HG03457 (cell line): ENCODE data around the gene SPATA31C1.
"Not testable (repeated sequence)": the region's sequence is repeated elsewhere in the genome, so short reads cannot be mapped to it uniquely, and the experiment has no call there.

Experiments used
- ATAC-seq: cut with Tn5 transposase; IDR thresholded peaks from one replicate; pipeline ENCODE4 v1.9.1; 2021; ENCODE audit warnings: moderate number of reproducible peaks; ENCODE audit not compliant: unreplicated experiment

SPATA31C1 gene

DNA sequence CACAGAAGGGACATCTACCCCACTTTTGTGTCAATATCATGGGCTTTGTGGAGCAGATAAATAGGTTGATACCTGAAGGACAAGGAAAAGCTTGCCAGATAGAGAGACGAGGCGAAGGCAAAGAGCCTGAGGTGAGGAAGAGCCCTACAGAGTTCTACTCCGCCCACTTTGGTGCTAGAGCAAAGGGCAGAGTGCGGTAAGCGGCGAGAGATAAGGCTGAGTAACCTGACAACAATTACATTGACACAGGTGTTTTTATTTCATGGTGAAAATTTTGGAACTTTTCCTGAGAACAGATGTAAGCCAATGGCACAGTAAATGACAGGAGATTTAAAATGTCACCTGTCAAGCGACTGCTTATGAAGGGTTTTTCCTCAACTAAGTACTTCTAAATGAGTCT is 16.7 kb downstream of the SPATA31C1 start:
- not testable (repeated sequence) for ATAC-seq

DNA sequence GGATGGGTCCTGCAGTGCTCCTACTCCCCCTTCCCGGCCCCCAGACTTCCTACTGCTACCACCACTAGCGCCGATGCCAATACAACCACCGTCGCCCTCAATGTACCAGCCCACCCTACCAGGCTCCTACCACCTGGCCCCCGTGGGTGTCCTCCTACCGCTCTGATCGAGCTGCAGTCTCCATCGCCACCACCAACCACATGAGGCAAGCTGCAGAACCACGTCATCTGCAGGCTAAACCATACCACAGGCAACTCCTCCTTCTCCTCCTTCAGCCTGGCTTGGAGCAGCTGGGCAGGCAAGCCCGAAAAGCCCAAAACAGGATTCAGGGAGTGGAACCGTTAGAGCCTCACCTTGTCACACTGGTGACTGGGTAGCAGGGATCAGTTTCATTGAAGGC is 19.6 kb downstream of the SPATA31C1 start:
- ATAC-seq = not testable (repeated sequence)

DNA sequence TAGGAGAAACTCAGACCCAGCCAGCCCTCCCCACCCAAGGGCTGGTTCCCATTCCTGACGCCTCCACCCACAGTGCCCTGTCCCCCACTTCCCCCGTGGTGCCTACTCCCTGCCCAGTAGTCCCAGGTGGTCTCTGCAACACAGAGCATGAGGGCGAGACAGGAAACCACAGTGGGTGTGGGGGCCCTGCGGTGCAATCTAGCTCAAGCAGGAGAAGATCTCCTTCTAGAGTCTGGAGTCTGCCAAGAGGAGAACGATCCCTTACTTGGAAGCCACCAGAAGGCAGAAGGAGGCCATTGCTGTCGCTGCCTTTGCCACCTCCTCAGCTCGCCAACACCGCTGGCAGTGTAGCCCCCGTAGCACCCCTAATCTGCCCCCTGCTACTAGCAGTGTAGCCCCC is 20.2 kb downstream of the SPATA31C1 start:
- not testable (repeated sequence) for ATAC-seq

DNA sequence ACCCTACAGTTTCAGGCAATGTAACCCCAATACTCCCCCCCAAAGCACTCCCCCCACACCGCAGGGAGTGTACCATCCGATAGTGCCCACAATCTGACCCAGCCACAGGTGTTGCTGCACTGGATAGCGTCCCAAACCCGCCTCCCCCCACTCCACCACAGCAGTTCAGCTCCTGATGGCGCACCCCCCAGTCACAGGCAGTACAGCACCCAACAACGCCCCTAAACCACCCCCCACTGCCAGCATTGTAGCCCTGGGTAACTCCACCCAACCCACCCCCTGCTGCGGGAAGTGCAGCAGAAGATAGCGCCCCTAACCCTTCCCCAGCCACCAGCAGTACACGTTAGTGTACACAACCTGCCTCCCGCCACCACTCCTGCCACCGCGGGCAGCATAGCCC is 20.6 kb downstream of the SPATA31C1 start:
- not testable (repeated sequence) for ATAC-seq

DNA sequence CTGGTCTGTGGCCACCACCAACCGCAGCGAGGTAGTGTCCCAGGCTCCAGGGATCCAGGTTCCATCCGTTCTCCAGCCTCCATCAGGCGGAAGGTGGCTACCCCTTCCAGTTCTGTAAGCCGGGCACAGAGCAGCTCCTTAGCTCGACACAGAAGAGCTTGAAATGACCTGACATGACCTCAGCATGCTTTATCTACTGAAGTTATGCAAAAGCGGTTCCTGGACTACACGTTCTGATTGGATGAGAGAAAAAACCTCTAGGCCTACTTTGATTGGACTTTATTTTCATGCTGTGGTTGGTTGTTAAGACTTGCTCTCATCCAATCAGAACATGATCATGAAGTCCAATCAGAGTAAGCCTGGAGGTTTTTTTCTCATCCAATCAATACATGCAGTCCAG is 21.3 kb downstream of the SPATA31C1 start:
- not testable (repeated sequence) for ATAC-seq

DNA sequence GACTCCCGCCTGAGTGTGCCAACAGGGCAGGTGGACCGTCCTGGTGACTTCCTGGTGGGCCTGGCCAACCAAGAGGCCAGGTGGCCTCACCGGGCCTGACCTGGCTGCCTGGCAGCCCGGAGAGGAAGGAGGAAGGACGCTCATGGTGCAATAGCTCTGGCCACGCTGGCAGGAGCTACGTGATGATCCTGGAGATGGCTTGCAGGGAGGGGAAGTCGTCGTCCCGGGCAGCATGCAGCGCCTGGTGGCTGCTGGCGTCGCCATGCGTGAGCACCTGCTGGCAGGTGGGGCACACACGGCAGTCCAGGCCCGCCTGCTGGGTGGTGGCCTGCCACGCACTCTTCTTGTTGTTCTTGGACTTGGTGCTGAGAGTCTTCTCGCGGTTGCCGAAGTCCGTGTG is 26.3 kb downstream of the SPATA31C1 start:
- ATAC-seq = no peak

DNA sequence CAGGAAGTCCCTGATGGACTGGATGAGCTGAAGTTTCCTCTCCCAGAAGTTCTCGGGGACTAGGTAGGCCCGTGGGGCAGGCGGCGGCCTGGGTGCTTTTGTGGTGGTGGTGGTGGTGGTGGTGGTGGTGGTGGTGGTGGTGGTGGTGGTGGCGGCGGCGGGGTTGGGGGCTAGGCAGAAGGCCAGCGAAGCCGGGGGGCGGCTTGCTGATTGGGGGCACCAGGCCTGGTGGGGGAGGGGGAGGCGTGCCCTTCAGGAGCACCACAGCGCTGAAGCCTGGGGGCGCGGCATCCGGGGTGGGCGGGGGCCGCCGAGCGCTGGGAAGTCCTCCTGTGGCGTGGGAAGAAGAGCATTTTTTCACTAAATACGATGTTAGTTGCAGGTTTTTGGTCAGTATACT is 26.9 kb downstream of the SPATA31C1 start:
- no peak for ATAC-seq

DNA sequence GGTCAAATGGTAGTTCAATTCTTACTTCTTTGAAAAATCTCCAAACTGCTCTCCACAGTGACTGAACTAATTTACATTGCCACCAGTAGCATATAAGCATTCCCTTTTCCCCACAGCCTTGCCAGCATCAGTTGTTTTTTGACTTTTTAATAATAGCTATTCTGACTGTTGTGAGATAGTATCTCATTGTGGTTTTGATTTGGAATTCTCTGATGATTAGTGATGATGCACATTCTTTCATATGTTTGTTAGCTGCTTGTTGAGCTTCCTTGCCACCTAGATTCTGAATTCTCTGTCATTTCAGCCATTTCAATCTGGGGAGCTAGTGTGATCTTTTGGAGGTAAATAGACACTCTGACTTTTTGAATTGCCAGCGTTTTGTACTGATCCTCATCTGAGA is 32.5 kb downstream of the SPATA31C1 start:
- no peak for ATAC-seq

DNA sequence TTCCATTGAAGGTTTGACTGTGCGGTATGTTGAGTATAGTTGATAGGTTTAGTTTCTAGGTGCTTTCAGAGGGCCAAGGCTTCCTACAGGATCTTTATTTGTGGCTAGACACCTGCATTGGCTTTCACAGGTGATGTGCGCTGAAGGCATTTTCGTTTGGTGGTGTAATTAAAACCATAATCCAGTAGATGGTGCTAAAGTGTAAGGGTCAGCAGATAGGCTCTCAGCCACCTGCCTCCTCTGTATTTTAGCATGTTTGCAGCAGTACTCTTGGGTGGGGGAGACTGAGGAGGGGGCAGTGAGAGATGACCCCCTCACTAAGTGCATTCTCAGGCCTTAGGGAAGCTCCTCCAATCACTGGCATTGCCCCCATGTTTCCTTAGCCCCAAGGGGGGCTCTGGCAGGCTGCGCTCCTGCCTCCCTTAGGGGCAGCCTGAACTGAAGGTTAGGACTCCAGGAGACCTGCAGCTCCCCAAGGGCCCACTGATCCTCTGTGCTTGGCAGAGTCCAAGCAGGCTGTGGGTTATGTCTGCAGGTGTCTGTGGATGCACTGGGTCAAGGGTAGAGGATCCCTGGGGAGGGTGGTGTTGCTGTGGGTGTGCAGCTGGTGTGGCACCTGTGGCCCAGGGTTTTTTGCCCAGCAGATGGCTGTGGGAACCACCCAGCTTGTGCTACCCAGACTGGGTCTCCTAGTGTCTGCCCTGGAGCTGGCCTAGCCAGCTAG is 33.2 kb downstream of the SPATA31C1 start:
- no peak for ATAC-seq

DNA sequence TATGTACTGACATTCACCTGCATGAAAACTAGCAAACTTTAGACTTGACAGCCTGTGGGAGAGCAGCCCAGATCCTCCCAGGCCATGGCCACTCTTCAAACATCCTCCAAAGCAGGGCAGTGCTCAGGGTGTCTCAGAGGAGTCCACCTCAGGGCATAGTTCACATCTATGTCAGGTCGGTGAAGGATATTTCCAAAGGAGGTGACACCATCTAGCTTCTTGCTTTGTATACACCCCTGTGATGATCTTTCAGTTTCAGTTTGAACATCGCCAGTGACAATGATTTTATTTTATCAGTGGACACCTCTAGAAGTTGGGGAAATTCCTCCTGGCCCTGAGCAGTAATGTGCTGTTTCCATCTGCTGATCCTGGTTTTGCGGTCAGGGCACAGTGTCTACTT is 36.5 kb downstream of the SPATA31C1 start:
- ATAC-seq = no peak

DNA sequence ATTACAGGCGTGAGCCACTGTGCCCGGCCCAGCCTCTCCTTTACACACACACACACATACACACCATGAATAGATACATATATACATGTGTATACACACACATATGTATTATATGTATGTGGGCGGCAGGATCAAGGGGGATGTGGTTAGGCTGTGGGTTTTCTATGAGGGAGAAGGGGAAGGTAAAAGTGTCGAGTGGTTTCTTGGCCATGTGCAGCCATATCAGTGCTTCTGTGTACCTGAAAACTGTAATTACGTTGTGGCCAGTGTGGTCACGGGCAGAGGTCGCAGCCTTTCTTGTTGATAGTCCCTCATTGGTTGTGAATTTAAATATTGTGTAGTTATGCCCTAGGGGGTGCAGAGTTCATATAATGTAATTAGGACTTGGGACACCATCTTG is 40.1 kb downstream of the SPATA31C1 start:
- no peak for ATAC-seq

DNA sequence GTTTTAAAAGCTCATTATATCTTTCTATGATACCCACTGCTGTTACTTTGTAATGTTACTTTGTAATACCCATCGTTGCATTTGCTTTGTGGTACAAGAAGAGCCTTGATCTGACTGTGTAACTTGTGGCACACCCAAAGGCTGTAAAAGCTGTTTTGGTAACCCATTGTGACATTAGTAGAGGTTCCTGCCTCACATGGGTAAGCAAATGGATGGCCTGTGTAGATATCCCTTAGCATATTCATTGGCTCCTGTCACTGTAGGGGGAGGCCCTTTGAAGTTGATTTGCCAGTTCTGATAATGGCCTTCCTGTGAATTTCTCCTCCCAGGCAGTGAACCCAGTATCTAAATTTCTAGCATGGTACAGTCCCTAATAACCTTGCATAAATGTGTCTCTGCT is 40.8 kb downstream of the SPATA31C1 start:
- no peak for ATAC-seq

DNA sequence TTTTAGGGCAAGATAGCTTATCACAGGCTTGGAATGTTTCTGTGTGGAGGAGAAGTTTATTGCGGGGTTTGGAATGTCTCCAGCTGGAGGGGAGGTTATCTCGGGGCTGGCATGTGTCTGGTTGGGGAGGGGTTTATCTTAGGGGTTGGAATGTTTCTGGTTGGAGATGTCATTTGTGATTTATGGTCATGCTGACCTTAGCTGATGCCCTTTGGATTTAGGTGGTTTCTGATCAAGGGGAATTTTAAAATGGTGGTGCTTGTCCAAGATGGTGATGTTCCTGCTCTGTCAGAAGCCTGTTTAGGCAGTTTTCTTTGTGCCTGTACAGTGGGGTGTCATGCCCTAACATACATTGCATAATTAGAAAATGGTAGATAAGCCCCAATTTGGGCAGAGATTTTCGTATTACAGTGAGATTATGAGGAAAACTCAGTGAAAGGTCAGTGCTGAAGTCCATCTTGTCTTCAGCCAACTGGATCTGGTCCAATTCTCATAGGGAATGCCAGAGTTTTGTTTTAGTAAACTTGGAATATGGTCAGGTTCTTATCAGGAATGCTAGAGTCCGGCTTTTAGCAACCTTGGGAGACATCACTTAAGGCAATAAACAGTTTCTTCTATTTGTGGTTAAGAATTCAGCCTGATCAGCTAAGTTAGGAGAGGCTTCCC is 42.3 kb downstream of the SPATA31C1 start:
- no peak for ATAC-seq

DNA sequence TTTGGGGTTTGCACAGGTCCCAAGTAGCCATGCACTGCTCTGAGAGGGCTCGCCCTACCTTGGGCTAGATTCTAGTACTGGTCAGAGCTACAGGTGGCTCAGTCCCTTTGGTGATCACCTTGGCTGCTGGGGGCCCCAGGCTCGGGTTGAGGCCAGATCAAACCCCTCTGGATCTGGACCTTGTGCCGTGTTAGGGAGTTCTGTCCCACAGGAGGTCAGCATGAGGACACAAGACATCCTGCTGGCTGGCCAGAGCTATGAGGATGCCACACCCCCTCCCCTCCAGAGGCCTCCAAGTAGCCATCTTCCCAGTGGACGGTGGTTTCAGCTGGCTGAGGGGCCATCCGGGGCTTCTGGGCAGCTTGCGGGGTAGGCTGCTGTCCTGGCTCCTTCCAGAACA is 46.0 kb downstream of the SPATA31C1 start:
- ATAC-seq = no peak

DNA sequence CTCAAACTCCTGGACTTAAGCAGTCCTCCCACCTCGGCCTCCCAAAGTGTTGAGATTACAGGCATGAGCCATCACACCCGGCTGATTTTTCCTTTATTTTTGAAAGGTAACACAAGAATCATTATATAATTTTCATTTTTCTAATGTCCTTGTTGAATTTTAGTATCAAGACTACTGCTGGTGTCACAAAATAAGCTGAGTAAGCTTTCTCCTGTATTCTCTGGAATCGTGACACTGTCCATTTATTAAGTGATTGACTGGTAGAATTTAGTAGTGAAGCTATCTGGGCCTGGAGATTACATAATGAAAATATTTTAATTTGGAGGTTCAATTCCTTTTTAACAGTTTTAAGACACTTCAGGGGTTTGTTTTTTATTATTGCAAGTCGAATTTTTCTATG is 47.1 kb downstream of the SPATA31C1 start:
- no peak for ATAC-seq

DNA sequence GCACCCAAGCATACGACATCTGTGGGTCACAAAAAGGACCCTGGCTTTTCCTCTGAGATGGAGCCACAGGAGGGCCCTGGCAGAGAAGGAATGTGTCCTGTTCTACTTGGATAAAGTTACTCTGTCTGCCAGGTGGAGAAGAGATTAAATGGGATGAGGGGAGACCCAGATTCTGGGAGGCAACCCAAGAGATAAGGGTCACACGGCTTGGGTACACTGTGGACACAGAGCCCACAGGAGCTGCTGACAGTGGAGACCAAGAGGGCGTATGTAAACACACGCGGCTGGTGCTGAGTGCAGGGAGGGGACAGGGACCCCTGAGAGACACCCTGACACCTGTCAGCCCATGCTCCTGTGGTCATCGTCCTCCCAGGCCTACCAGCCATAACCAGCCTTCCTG is 50.4 kb downstream of the SPATA31C1 start:
- no peak for ATAC-seq

DNA sequence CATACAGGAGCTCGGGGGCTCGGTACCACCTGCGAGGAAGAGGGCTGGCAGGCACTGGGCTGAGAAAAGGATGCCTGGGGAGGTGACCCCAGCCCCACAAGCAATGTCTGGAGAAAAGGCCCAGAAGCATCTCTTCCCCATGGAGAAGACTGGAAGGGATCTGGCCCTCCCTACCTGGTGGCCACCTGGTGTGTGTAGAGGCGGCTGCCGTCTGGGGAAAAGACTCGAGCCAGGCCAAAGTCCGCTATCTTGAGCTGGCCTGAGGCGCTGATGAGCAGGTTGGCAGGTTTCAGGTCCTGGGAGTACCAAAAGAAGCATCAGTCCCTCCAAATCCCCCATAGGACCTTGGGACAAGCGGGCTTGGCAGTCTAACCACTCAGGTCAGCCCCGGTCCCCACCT is 52.8 kb downstream of the SPATA31C1 start:
- ATAC-seq = no peak

DNA sequence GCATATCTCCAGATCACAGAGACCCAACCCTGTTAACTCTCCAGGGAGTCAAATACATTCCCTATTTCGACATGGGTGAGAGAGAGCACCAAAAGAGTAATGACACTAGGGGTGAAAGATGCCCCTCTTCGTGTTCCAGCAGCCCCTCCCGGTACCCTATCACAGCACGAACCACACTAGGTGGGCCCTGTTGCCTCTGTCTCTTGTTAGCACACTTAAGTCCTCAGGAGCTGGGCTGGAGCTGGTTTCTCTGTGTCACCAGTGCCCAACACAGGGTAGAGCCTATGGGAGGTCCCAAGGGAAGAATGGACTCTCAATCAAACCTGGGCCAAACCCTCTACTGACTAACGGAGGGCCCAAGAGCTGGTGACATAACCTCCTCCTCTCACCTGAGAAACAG is 55.4 kb downstream of the SPATA31C1 start:
- ATAC-seq = no peak
